Measurements from ENCODE around the gene MAML3.

Gene MAML3

GRCh38 chr4:139773560-139774318 is 380.2 kb downstream of the MAML3 start:
- no peak for TF ChIP-seq TAF1 (IDR thresholded peaks at IDR 0.05; ENCODE audit: borderline replicate concordance, insufficient read depth, low read length)
- no peak for TF ChIP-seq SIN3A (IDR thresholded peaks at IDR 0.05; ENCODE audit: borderline replicate concordance, insufficient read depth, low read length)

- TF ChIP-seq TAF1 (IDR thresholded peaks at IDR 0.05; ENCODE audit: borderline replicate concordance, insufficient read depth, low read length) (no peak), SIN3A (IDR thresholded peaks at IDR 0.05; ENCODE audit: borderline replicate concordance, insufficient read depth, low read length) (no peak), FOXP2 (optimal IDR thresholded peaks at IDR 0.05; ENCODE audit: borderline replicate concordance, extremely low read depth, extremely low read length, insufficient read depth) (no peak), REST (IDR thresholded peaks at IDR 0.05; ENCODE audit: insufficient read depth in 1 of 2, low read depth in 2 of 2, low read length in 2 of 2) (no peak), POLR2AphosphoS5 (IDR thresholded peaks at IDR 0.05; ENCODE audit: low read depth, low read length) (no peak)
Observed at GRCh38 chr4:139770361-139770760, 383.6 kb downstream of the MAML3 start.

- TF ChIP-seq SIN3A (IDR thresholded peaks at IDR 0.05; ENCODE audit: borderline replicate concordance, insufficient read depth, low read length) (no peak), TAF1 (IDR thresholded peaks at IDR 0.05; ENCODE audit: borderline replicate concordance, insufficient read depth, low read length) (no peak), FOXP2 (optimal IDR thresholded peaks at IDR 0.05; ENCODE audit: borderline replicate concordance, extremely low read depth, extremely low read length, insufficient read depth) (no peak), POLR2AphosphoS5 (IDR thresholded peaks at IDR 0.05; ENCODE audit: low read depth, low read length) (no peak), REST (IDR thresholded peaks at IDR 0.05; ENCODE audit: insufficient read depth in 1 of 2, low read depth in 2 of 2, low read length in 2 of 2) (no peak)
Observed at GRCh38 chr4:139769364-139769763, 384.6 kb downstream of the MAML3 start.

- no peak for TF ChIP-seq SIN3A (IDR thresholded peaks at IDR 0.05; ENCODE audit: borderline replicate concordance, insufficient read depth, low read length)
- TF ChIP-seq TAF1 (IDR thresholded peaks at IDR 0.05; ENCODE audit: borderline replicate concordance, insufficient read depth, low read length): no peak
Observed at GRCh38 chr4:139768896-139769295, 385.1 kb downstream of the MAML3 start.

GRCh38 chr4:139768366-139768765 is 385.6 kb downstream of the MAML3 start:
- TF ChIP-seq SIN3A (IDR thresholded peaks at IDR 0.05; ENCODE audit: borderline replicate concordance, insufficient read depth, low read length) (no peak), POLR2AphosphoS5 (IDR thresholded peaks at IDR 0.05; ENCODE audit: low read depth, low read length) (no peak), TAF1 (IDR thresholded peaks at IDR 0.05; ENCODE audit: borderline replicate concordance, insufficient read depth, low read length) (no peak), FOXP2 (optimal IDR thresholded peaks at IDR 0.05; ENCODE audit: borderline replicate concordance, extremely low read depth, extremely low read length, insufficient read depth) (no peak), REST (IDR thresholded peaks at IDR 0.05; ENCODE audit: insufficient read depth in 1 of 2, low read depth in 2 of 2, low read length in 2 of 2) (no peak)

GRCh38 chr4:139767585-139767984 is 386.4 kb downstream of the MAML3 start:
- TF ChIP-seq REST (IDR thresholded peaks at IDR 0.05; ENCODE audit: insufficient read depth in 1 of 2, low read depth in 2 of 2, low read length in 2 of 2): no peak
- TF ChIP-seq SIN3A (IDR thresholded peaks at IDR 0.05; ENCODE audit: borderline replicate concordance, insufficient read depth, low read length): no peak
- TF ChIP-seq TAF1 (IDR thresholded peaks at IDR 0.05; ENCODE audit: borderline replicate concordance, insufficient read depth, low read length): no peak
- no peak for TF ChIP-seq POLR2AphosphoS5 (IDR thresholded peaks at IDR 0.05; ENCODE audit: low read depth, low read length)
- no peak for TF ChIP-seq FOXP2 (optimal IDR thresholded peaks at IDR 0.05; ENCODE audit: borderline replicate concordance, extremely low read depth, extremely low read length, insufficient read depth)
